ENCODE measurements around the gene MTAP. TPM values are rescaled to one million over a fixed set of nuclear protein-coding genes. Genes with fewer than 3 reads are reported as not detected.

MTAP gene
- total RNA-seq, 1 experiment from 2014 or later, result 34.7 TPM

- Histone ChIP-seq H3K4me1 (ENCODE audit: insufficient read depth, low read length) (peaks cover 18% of the 10 kb centered on the region), H3K27ac (ENCODE audit: low read length) (no peak overlapping the region), H3K36me3 (ENCODE audit: low read depth, low read length) (no peaks in the 10 kb centered on the region; the same call in 1 of the 2 replicates), H3K27me3 (ENCODE audit: low read length) (no peaks in the 10 kb centered on the region), H3K9ac (ENCODE audit: low read length) (no peak overlapping the region), H3F3A (ENCODE audit: low read length, unreplicated experiment) (no peaks in the 10 kb centered on the region), H3K9me3 (ENCODE audit: low read length) (no peaks in the 10 kb centered on the region), H3K79me2 (ENCODE audit: low read length) (no peaks in the 10 kb centered on the region), H2AFZ (ENCODE audit: low read length) (no peak overlapping the region), H4K20me1 (ENCODE audit: low read length) (no peaks in the 10 kb centered on the region), H3K9me2 (replicated peaks; ENCODE audit: low read length) (no peaks in the 10 kb centered on the region), H3K4me2 (ENCODE audit: low read length) (no peak overlapping the region), H3K4me3 (ENCODE audit: low read length) (no peak overlapping the region)
- intact Hi-C loops (cut with micrococcal nuclease), result no loop called here
- POLR2A ChIA-PET (ENCODE audit: unreplicated experiment), result no interaction called here
- no TSS peak for BruUV-seq (replicated peaks)
- ATAC-seq, result no peak; the same call in 1 of the 2 replicates
- CTCF ChIA-PET, result interaction anchor here (0.7 kb wide), 1 partner anchor 59 kb away, joined by 3 read pairs; no protein-coding TSS in a partner anchor
- no peak for DNase-seq
- TF ChIP-seq EZH2 (IDR thresholded peaks at IDR 0.05; ENCODE audit: low read length, unreplicated experiment) (no peak), CTCF (conservative IDR thresholded peaks at IDR 0.05; ENCODE audit: low read depth, low read length) (no peak), EZH2phosphoT487 (IDR thresholded peaks at IDR 0.05; ENCODE audit: borderline replicate concordance, low read length) (no peak)
Observed at GRCh38 chr9:21872696-21873095, 70.3 kb downstream of the MTAP start.

GRCh38 chr9:21873540-21874221, 71.2 kb downstream of the MTAP start:
- ChIA-PET CTCF (interaction anchor here (0.7 kb wide), 1 partner anchor 60 kb away, joined by 3 read pairs; no protein-coding TSS in a partner anchor), POLR2A (ENCODE audit: unreplicated experiment) (no interaction called here)
- H3F3A ChIP-seq (ENCODE audit: low read length, unreplicated experiment), result no peaks in the 10 kb centered on the region
- H3K27me3 ChIP-seq (ENCODE audit: low read length), result no peaks in the 10 kb centered on the region
- BruUV-seq (replicated peaks), result no TSS peak
- no peaks in the 10 kb centered on the region for H3K36me3 ChIP-seq (ENCODE audit: low read depth, low read length)
- no peak overlapping the region for H3K4me2 ChIP-seq (ENCODE audit: low read length)
- H4K20me1 ChIP-seq (ENCODE audit: low read length), result no peaks in the 10 kb centered on the region
- TF ChIP-seq CTCF (conservative IDR thresholded peaks at IDR 0.05; ENCODE audit: low read depth, low read length) (no peak), EZH2phosphoT487 (IDR thresholded peaks at IDR 0.05; ENCODE audit: borderline replicate concordance, low read length) (no peak), EZH2 (IDR thresholded peaks at IDR 0.05; ENCODE audit: low read length, unreplicated experiment) (no peak)
- no peaks in the 10 kb centered on the region for H3K79me2 ChIP-seq (ENCODE audit: low read length)
- no peak overlapping the region for H3K4me3 ChIP-seq (ENCODE audit: low read length)
- peak; percentile 36 for DNase-seq
- H3K9ac ChIP-seq (ENCODE audit: low read length), result no peak overlapping the region
- intact Hi-C loops (cut with micrococcal nuclease), result no loop called here
- H3K9me2 ChIP-seq (replicated peaks; ENCODE audit: low read length), result no peaks in the 10 kb centered on the region
- ATAC-seq, result no peak
- no peak overlapping the region for H3K27ac ChIP-seq (ENCODE audit: low read length)
- H3K9me3 ChIP-seq (ENCODE audit: low read length), result no peaks in the 10 kb centered on the region
- H3K4me1 ChIP-seq (ENCODE audit: insufficient read depth, low read length), result peaks cover 18% of the 10 kb centered on the region
- no peak overlapping the region for H2AFZ ChIP-seq (ENCODE audit: low read length)

- Histone ChIP-seq H4K20me1 (ENCODE audit: low read length) (no peaks in the 10 kb centered on the region), H3K4me2 (ENCODE audit: low read length) (no peak overlapping the region), H3K9ac (ENCODE audit: low read length) (no peak overlapping the region), H3K4me3 (ENCODE audit: low read length) (no peak overlapping the region), H3K79me2 (ENCODE audit: low read length) (no peaks in the 10 kb centered on the region), H3F3A (ENCODE audit: low read length, unreplicated experiment) (no peaks in the 10 kb centered on the region), H2AFZ (ENCODE audit: low read length) (no peak overlapping the region), H3K9me3 (ENCODE audit: low read length) (no peaks in the 10 kb centered on the region), H3K27ac (ENCODE audit: low read length) (no peak overlapping the region), H3K27me3 (ENCODE audit: low read length) (no peaks in the 10 kb centered on the region), H3K36me3 (ENCODE audit: low read depth, low read length) (peaks cover 12% of the 10 kb centered on the region), H3K9me2 (replicated peaks; ENCODE audit: low read length) (no peaks in the 10 kb centered on the region), H3K4me1 (ENCODE audit: insufficient read depth, low read length) (peaks cover 18% of the 10 kb centered on the region)
- intact Hi-C loops (cut with micrococcal nuclease), result no loop called here
- TF ChIP-seq EZH2phosphoT487 (IDR thresholded peaks at IDR 0.05; ENCODE audit: borderline replicate concordance, low read length), result no peak
- no peak for ATAC-seq
- no peak for DNase-seq
- BruUV-seq (replicated peaks), result no TSS peak
- ChIA-PET POLR2A (ENCODE audit: unreplicated experiment) (no interaction called here), CTCF (no interaction called here)
Observed at GRCh38 chr9:21875893-21876292, 73.5 kb downstream of the MTAP start.

Data from PC-3 (cell line).